ENCODE data around the gene CSPG4. TPM values are rescaled to one million over a fixed set of nuclear protein-coding genes. Genes with fewer than 3 reads are reported as not detected.

CSPG4 gene
- total RNA-seq, 1 experiment from 2014 or later = 2.0 TPM

- Histone ChIP-seq H3T11ph (ENCODE audit: low read length) (no peak overlapping the region), H2BK12ac (ENCODE audit: insufficient read length, low read depth, low read length) (no peak overlapping the region), H3K79me1 (ENCODE audit: insufficient read depth, low read depth, low read length, poor library complexity, severe bottlenecking) (no peaks in the 10 kb centered on the region), H4K8ac (replicated peaks; ENCODE audit: insufficient read length, low read depth, low read length) (no peak overlapping the region), H3K23me2 (ENCODE audit: insufficient read length, low read depth, low read length, poor library complexity, severe bottlenecking) (peaks cover 17% of the 10 kb centered on the region), H4K20me1 (ENCODE audit: control insufficient read depth, insufficient read depth, insufficient read length) (no peaks in the 10 kb centered on the region), H3K23ac (ENCODE audit: insufficient read length, low read depth, low read length) (no peak overlapping the region), H2BK20ac (ENCODE audit: low read depth, low read length, poor library complexity, severe bottlenecking) (no peak overlapping the region), H2BK5ac (ENCODE audit: insufficient read length, low read length) (no peak overlapping the region), H2AFZ (ENCODE audit: low read length) (no peak overlapping the region), H2AK5ac (ENCODE audit: insufficient read length, low read length) (no peak overlapping the region), H3K27me3 (ENCODE audit: insufficient read depth, low read length) (peaks cover 4% of the 10 kb centered on the region; the same call in 1 of the 2 replicates), H3K14ac (ENCODE audit: insufficient read depth, low read length) (no peak overlapping the region), H3K56ac (ENCODE audit: insufficient read length, low read depth, low read length) (no peak overlapping the region), H3K9me3 (ENCODE audit: control insufficient read depth, low read depth, low read length) (no peaks in the 10 kb centered on the region), H3K18ac (ENCODE audit: insufficient read length, low read depth, low read length) (no peak overlapping the region), H3K4me1 (ENCODE audit: insufficient read depth, low read length) (peaks cover 3% of the 10 kb centered on the region; the same call in 1 of the 2 replicates), H2BK120ac (ENCODE audit: low read depth, low read length, poor library complexity, severe bottlenecking) (no peak overlapping the region), H4K91ac (ENCODE audit: insufficient read length, low read depth, low read length) (no peak overlapping the region), H3K4me2 (ENCODE audit: insufficient read depth, insufficient read length, low read length) (no peak overlapping the region), H3K4ac (ENCODE audit: low read depth, low read length) (no peak overlapping the region), H3K9ac (ENCODE audit: extremely low read depth, insufficient read length, low read length) (no peak overlapping the region), H2BK15ac (ENCODE audit: low read depth, low read length) (no peak overlapping the region), H3K79me2 (ENCODE audit: insufficient read depth, low read length) (peaks cover 9% of the 10 kb centered on the region; the same call in 1 of the 2 replicates), H3K27ac (ENCODE audit: insufficient read length, low read depth, low read length) (no peak overlapping the region), H4K5ac (ENCODE audit: insufficient read length, low read depth, low read length) (no peak overlapping the region)
- H3K4me1 Mint-ChIP-seq = peaks cover 55 to 56% of the 10 kb centered on the region in 2 experiments
- peaks cover 9% of the 10 kb centered on the region for H3K27me3 Mint-ChIP-seq (ENCODE audit: low read depth)
- WGBS (ENCODE audit: extremely low coverage, insufficient read length, low lambda C conversion rate) = no CpG with 5 or more reads among the region's 9 CpGs
- peak overlapping the region in 2 of 3 experiments; percentile 17 to 49; a peak in 5 of 7 replicates for H3K27ac Mint-ChIP-seq
- no peak for TF ChIP-seq CTCF (conservative IDR thresholded peaks at IDR 0.05)
- H3K36me3 Mint-ChIP-seq (ENCODE audit: insufficient read depth in 1 of 3, low read depth in 3 of 3) = peaks cover 11 to 40% (median 30%) of the 10 kb centered on the region in 3 experiments
- H3K4me3 Mint-ChIP-seq = peak overlapping the region; percentile 93 to 97
- no peak for DNase-seq
- H3K9me3 Mint-ChIP-seq = no peaks in the 10 kb centered on the region
These were observed 61.5 kb downstream of the CSPG4 start for GRCh38 chr15:75650908-75651809.

Data from H9 (cell line).